Measurements from ENCODE around the gene CD3G. TPM values are rescaled to one million over a fixed set of nuclear protein-coding genes. Genes with fewer than 3 reads are reported as not detected.

CD3G gene
- total and polyA plus RNA-seq, 9 of the 15 experiments (the other 6 are each of a cell fraction or from before 2014, with no cell fraction given), result 0.30 to 1.7 (median 0.47) TPM

DNA sequence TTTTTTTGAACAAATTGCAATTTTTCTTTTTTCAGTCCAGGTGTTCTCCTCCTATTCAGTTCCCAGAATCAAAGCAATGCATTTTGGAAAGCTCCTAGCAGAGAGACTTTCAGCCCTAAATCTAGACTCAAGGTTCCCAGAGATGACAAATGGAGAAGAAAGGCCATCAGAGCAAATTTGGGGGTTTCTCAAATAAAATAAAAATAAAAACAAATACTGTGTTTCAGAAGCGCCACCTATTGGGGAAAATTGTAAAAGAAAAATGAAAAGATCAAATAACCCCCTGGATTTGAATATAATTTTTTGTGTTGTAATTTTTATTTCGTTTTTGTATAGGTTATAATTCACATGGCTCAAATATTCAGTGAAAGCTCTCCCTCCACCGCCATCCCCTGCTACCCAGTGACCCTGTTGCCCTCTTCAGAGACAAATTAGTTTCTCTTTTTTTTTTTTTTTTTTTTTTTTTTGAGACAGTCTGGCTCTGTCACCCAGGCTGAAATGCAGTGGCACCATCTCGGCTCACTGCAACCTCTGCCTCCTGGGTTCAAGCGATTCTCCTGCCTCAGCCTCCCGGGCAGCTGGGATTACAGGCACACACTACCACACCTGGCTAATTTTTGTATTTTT is 9.1 kb downstream of the CD3G start:
- in situ Hi-C loops (cut with MboI) (no loop called here), intact Hi-C loops (cut with micrococcal nuclease) (loop anchor here (1.0 to 2.0 kb wide), 3 partner anchors 58 to 208 kb away; no protein-coding TSS in a partner anchor)
- ChIA-PET CTCF (ENCODE audit: low intra/inter-chr PET ratio) (interaction anchor here (1.4 to 2.3 kb wide), 2 partner anchors 58 to 155 kb away, joined by 5 to 17 read pairs; no protein-coding TSS in a partner anchor), POLR2A (no interaction called here)
- FAIRE-seq (no peak), DNase-seq (ENCODE audit: extremely low read depth in 1 of 4, low spot score in 3 of 4) (peak in 2 of 4 experiments; percentile 16 to 37), ATAC-seq (no peak)
- H3K4me2 ChIP-seq (ENCODE audit: insufficient read depth, low read length), result no peak overlapping the region
- H4K20me1 ChIP-seq (replicated peaks; ENCODE audit: control insufficient read depth, insufficient read depth, low read length), result no peaks in the 10 kb centered on the region
- no TSS peak for BruUV-seq (replicated peaks)
- H3K9ac ChIP-seq (ENCODE audit: insufficient read depth in 1 of 2, low read depth in 2 of 2, low read length in 2 of 2), result no peak overlapping the region
- no peaks in the 10 kb centered on the region for H3K79me2 ChIP-seq (ENCODE audit: control insufficient read depth, insufficient read depth, low read length)
- no peak overlapping the region for H3K4me3 ChIP-seq
- no peaks in the 10 kb centered on the region for H3K9me3 ChIP-seq (replicated peaks; ENCODE audit: control insufficient read depth, insufficient read depth, low read depth, low read length)
- no peaks in the 10 kb centered on the region for H3K9me1 ChIP-seq (ENCODE audit: control insufficient read depth, insufficient read depth, low read length)
- 0% methylated on average over 5 of the region's 6 CpGs for whole genome bisulfite sequencing (ENCODE audit: insufficient coverage, low coverage, missing lambda C conversion rate)
- H3K27ac ChIP-seq (ENCODE audit: extremely low read depth, low read depth, low read length), result no peak overlapping the region
- H3K4me1 ChIP-seq (replicated peaks in 1 of 2; ENCODE audit: control insufficient read depth in 2 of 2, insufficient read depth in 2 of 2, low read length in 2 of 2), result peaks cover 0 to 6% of the 10 kb centered on the region in 2 experiments; a peak in 1 of 5 replicates
- H3K36me3 ChIP-seq (ENCODE audit: control insufficient read depth, insufficient read depth, low read length), result no peaks in the 10 kb centered on the region
- H2AFZ ChIP-seq (ENCODE audit: low read depth, low read length), result no peak overlapping the region
- H3K27me3 ChIP-seq (ENCODE audit: control insufficient read depth in 2 of 2, insufficient read depth in 2 of 2, low read length in 2 of 2), result peaks cover 0 to 4% of the 10 kb centered on the region in 2 experiments; a peak in 1 of 5 replicates
- TF ChIP-seq RAD21 (CRISPR knock-in tag; conservative IDR thresholded peaks at IDR 0.05 in 1 of 2, IDR thresholded peaks at IDR 0.05 in 1 of 2) (peak; percentile 75 to 76), TCF7 (IDR thresholded peaks at IDR 0.05; ENCODE audit: borderline replicate concordance) (no peak), POLR2A (conservative IDR thresholded peaks at IDR 0.05) (no peak), ETV1 (tag; conservative IDR thresholded peaks at IDR 0.05; ENCODE audit: low read depth) (no peak), ZNF79 (CRISPR knock-in tag; IDR thresholded peaks at IDR 0.05; ENCODE audit: low read depth) (no peak), ZNF644 (tag; IDR thresholded peaks at IDR 0.05; ENCODE audit: low read depth) (no peak), STAT5B (CRISPR knock-in tag; IDR thresholded peaks at IDR 0.05) (no peak), NFATC3 (IDR thresholded peaks at IDR 0.05) (no peak), RBM15 (IDR thresholded peaks at IDR 0.05; ENCODE audit: insufficient read depth, low read length) (no peak), NFIC (IDR thresholded peaks at IDR 0.05) (no peak), RFX1 (IDR thresholded peaks at IDR 0.05) (no peak), XRCC4 (IDR thresholded peaks at IDR 0.05; ENCODE audit: extremely low read depth, insufficient read depth, insufficient read length) (no peak), BRF1 (IDR thresholded peaks at IDR 0.05; ENCODE audit: borderline replicate concordance, extremely low read depth, insufficient read length) (no peak), ZNF184 (CRISPR knock-in tag; IDR thresholded peaks at IDR 0.05) (no peak), ZNF830 (CRISPR knock-in tag; IDR thresholded peaks at IDR 0.05) (no peak)
- TF ChIP-seq, protein P1, sequence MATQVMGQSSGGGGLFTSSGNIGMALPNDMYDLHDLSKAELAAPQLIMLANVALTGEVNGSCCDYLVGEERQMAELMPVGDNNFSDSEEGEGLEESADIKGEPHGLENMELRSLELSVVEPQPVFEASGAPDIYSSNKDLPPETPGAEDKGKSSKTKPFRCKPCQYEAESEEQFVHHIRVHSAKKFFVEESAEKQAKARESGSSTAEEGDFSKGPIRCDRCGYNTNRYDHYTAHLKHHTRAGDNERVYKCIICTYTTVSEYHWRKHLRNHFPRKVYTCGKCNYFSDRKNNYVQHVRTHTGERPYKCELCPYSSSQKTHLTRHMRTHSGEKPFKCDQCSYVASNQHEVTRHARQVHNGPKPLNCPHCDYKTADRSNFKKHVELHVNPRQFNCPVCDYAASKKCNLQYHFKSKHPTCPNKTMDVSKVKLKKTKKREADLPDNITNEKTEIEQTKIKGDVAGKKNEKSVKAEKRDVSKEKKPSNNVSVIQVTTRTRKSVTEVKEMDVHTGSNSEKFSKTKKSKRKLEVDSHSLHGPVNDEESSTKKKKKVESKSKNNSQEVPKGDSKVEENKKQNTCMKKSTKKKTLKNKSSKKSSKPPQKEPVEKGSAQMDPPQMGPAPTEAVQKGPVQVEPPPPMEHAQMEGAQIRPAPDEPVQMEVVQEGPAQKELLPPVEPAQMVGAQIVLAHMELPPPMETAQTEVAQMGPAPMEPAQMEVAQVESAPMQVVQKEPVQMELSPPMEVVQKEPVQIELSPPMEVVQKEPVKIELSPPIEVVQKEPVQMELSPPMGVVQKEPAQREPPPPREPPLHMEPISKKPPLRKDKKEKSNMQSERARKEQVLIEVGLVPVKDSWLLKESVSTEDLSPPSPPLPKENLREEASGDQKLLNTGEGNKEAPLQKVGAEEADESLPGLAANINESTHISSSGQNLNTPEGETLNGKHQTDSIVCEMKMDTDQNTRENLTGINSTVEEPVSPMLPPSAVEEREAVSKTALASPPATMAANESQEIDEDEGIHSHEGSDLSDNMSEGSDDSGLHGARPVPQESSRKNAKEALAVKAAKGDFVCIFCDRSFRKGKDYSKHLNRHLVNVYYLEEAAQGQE (IDR thresholded peaks at IDR 0.05; ENCODE audit: borderline replicate concordance), result peak; percentile 48; the same call in 1 of the 2 replicates
- TF ChIP-seq, protein P1 (CRISPR knock-in tag; IDR thresholded peaks at IDR 0.05; ENCODE audit: low read depth), result no peak
